ENCODE results near the gene TUB. TPM values are rescaled to one million over a fixed set of nuclear protein-coding genes. Genes with fewer than 3 reads are reported as not detected.

The TUB gene
- total and polyA plus RNA-seq, 2 donors (not counting 1 experiment from before 2014, with no cell fraction given): 9.6 to 10.4 TPM

- no peak overlapping the region for H3K4me3 ChIP-seq (replicated peaks in 1 of 4; ENCODE audit: control extremely low read depth in 1 of 4, insufficient read depth in 1 of 4, low read depth in 3 of 4, low read length in 4 of 4)
- no peaks in the 10 kb centered on the region for H4K20me1 ChIP-seq (ENCODE audit: control insufficient read depth, extremely low read depth, insufficient read depth, low read length)
- no peak overlapping the region for H3K9ac ChIP-seq (ENCODE audit: insufficient read depth, low read length)
- no peak for TF ChIP-seq CTCF (conservative IDR thresholded peaks at IDR 0.05 in 1 of 2, IDR thresholded peaks at IDR 0.05 in 1 of 2; ENCODE audit: low read depth in 1 of 2, low read length in 2 of 2)
- no peak for TF ChIP-seq EZH2 (IDR thresholded peaks at IDR 0.05; ENCODE audit: low read length, missing control alignments)
- no peaks in the 10 kb centered on the region for H3K9me3 ChIP-seq (ENCODE audit: control insufficient read depth, insufficient read depth, low read depth, low read length)
- peaks cover 6% of the 10 kb centered on the region for H3K4me1 ChIP-seq (ENCODE audit: control insufficient read depth, extremely low read depth, insufficient read depth, low read length)
- peaks cover 2% of the 10 kb centered on the region for H3K36me3 ChIP-seq (ENCODE audit: control insufficient read depth, insufficient read depth, low read length)
- no peak overlapping the region for H3K4me2 ChIP-seq (ENCODE audit: extremely low read depth, insufficient read depth, low read length)
- no peak overlapping the region for H3K27ac ChIP-seq (ENCODE audit: insufficient read depth, low read length)
- DNase-seq (ENCODE audit: low read depth in 2 of 2): no peak
- H2AFZ ChIP-seq (ENCODE audit: low read length): no peak overlapping the region
- no peaks in the 10 kb centered on the region for H3K79me2 ChIP-seq (ENCODE audit: control insufficient read depth, insufficient read depth, low read length)
- no peaks in the 10 kb centered on the region for H3K27me3 ChIP-seq (ENCODE audit: control insufficient read depth, insufficient read depth, low read length)
Measured at GRCh38 chr11:8096575-8096974, 15.6 kb downstream of the TUB start.

- DNase-seq (ENCODE audit: low read depth in 2 of 2): no peak
- Histone ChIP-seq H4K20me1 (ENCODE audit: control insufficient read depth, extremely low read depth, insufficient read depth, low read length) (no peaks in the 10 kb centered on the region), H3K4me3 (replicated peaks in 1 of 4; ENCODE audit: control extremely low read depth in 1 of 4, insufficient read depth in 1 of 4, low read depth in 3 of 4, low read length in 4 of 4) (no peak overlapping the region), H3K36me3 (ENCODE audit: control insufficient read depth, insufficient read depth, low read length) (peaks cover 2% of the 10 kb centered on the region), H3K79me2 (ENCODE audit: control insufficient read depth, insufficient read depth, low read length) (no peaks in the 10 kb centered on the region), H3K4me2 (ENCODE audit: extremely low read depth, insufficient read depth, low read length) (no peak overlapping the region), H3K9ac (ENCODE audit: insufficient read depth, low read length) (no peak overlapping the region), H3K9me3 (ENCODE audit: control insufficient read depth, insufficient read depth, low read depth, low read length) (no peaks in the 10 kb centered on the region), H3K4me1 (ENCODE audit: control insufficient read depth, extremely low read depth, insufficient read depth, low read length) (peaks cover 6% of the 10 kb centered on the region), H3K27ac (ENCODE audit: insufficient read depth, low read length) (no peak overlapping the region), H3K27me3 (ENCODE audit: control insufficient read depth, insufficient read depth, low read length) (no peaks in the 10 kb centered on the region), H2AFZ (ENCODE audit: low read length) (no peak overlapping the region)
- TF ChIP-seq EZH2 (IDR thresholded peaks at IDR 0.05; ENCODE audit: low read length, missing control alignments): no peak
Measured at GRCh38 chr11:8097062-8097461, 16.1 kb downstream of the TUB start.

GRCh38 chr11:8097468-8097867 lies 16.5 kb downstream of the TUB start:
- DNase-seq (ENCODE audit: low read depth in 2 of 2): no peak
- Histone ChIP-seq H4K20me1 (ENCODE audit: control insufficient read depth, extremely low read depth, insufficient read depth, low read length) (no peaks in the 10 kb centered on the region), H3K4me3 (replicated peaks in 1 of 4; ENCODE audit: control extremely low read depth in 1 of 4, insufficient read depth in 1 of 4, low read depth in 3 of 4, low read length in 4 of 4) (no peak overlapping the region), H3K9ac (ENCODE audit: insufficient read depth, low read length) (no peak overlapping the region), H3K79me2 (ENCODE audit: control insufficient read depth, insufficient read depth, low read length) (no peaks in the 10 kb centered on the region), H3K9me3 (ENCODE audit: control insufficient read depth, insufficient read depth, low read depth, low read length) (no peaks in the 10 kb centered on the region), H3K27me3 (ENCODE audit: control insufficient read depth, insufficient read depth, low read length) (no peaks in the 10 kb centered on the region), H3K27ac (ENCODE audit: insufficient read depth, low read length) (no peak overlapping the region), H3K36me3 (ENCODE audit: control insufficient read depth, insufficient read depth, low read length) (peaks cover 3% of the 10 kb centered on the region), H3K4me1 (ENCODE audit: control insufficient read depth, extremely low read depth, insufficient read depth, low read length) (peaks cover 6% of the 10 kb centered on the region), H3K4me2 (ENCODE audit: extremely low read depth, insufficient read depth, low read length) (no peak overlapping the region), H2AFZ (ENCODE audit: low read length) (no peak overlapping the region)
- TF ChIP-seq EZH2 (IDR thresholded peaks at IDR 0.05; ENCODE audit: low read length, missing control alignments): no peak
- no peak for TF ChIP-seq CTCF (conservative IDR thresholded peaks at IDR 0.05 in 1 of 2, IDR thresholded peaks at IDR 0.05 in 1 of 2; ENCODE audit: low read depth in 1 of 2, low read length in 2 of 2)

Measured in fibroblast of lung (primary cell).